D721Med (cell line): ENCODE data around the gene CERS2.

Experiments
- DNase-seq: peaks from one replicate; pipeline ENCODE4 v3.0.0; 2011; ENCODE audit warnings: low spot score; ENCODE audit not compliant: insufficient read length
- FAIRE-seq: peaks from 2 replicates; lab custom pipeline; 2011; peaks lifted over from hg19 to GRCh38; lab: Jason Lieb, UNC
- TF ChIP-seq, protein P1 (sequence below): IDR thresholded peaks from 2 replicates; pipeline ENCODE4 v1.5.1; 2012; ENCODE audit warnings: mild to moderate bottlenecking, control low read depth; ENCODE audit not compliant: insufficient read depth; ENCODE audit errors: missing control alignments

Gene CERS2

DNA sequence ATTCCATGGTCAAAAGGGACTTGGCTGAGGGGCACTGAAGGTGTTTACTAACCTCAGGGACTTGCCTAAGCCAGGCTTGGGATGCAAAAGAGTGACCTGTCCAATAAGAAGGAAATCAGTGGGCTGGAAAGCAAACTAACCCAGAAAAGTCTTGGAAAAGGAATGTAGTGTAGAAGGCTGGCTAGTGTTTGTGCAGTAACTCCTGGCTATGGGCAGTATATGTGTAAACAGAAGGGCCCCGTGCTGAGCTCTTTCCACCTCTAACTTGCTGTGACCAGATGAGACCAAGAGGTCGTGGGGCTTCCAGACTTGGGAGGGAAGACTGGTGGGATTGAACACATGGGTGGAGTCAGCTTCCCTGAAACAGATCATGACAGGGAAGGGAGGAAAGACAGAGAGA is 28.0 kb upstream of the CERS2 start:
- TF ChIP-seq, protein P1, sequence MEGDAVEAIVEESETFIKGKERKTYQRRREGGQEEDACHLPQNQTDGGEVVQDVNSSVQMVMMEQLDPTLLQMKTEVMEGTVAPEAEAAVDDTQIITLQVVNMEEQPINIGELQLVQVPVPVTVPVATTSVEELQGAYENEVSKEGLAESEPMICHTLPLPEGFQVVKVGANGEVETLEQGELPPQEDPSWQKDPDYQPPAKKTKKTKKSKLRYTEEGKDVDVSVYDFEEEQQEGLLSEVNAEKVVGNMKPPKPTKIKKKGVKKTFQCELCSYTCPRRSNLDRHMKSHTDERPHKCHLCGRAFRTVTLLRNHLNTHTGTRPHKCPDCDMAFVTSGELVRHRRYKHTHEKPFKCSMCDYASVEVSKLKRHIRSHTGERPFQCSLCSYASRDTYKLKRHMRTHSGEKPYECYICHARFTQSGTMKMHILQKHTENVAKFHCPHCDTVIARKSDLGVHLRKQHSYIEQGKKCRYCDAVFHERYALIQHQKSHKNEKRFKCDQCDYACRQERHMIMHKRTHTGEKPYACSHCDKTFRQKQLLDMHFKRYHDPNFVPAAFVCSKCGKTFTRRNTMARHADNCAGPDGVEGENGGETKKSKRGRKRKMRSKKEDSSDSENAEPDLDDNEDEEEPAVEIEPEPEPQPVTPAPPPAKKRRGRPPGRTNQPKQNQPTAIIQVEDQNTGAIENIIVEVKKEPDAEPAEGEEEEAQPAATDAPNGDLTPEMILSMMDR = no peak
- DNase-seq (no peak), FAIRE-seq (no peak)

DNA sequence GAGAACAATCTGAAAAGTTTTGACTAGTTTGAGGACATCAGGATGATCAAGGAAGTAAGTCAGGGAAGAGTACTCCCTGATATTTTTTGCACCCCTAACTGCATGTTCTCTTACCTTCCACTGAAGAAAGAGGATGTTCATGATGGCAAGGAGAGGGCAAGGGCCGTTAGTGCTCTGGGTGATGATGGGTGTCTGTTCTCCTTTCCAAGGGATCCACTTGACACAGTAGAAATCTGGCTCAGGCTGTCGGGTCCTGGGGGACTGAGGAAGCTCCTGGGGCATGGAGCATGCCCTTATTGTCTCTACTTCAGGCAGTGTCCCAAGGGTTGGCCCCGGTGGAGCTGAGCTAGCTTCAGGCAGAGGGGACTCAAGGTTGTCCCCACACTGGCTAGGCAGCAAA is 27.4 kb upstream of the CERS2 start:
- DNase-seq (no peak), FAIRE-seq (no peak)
- TF ChIP-seq, protein P1 = no peak

DNA sequence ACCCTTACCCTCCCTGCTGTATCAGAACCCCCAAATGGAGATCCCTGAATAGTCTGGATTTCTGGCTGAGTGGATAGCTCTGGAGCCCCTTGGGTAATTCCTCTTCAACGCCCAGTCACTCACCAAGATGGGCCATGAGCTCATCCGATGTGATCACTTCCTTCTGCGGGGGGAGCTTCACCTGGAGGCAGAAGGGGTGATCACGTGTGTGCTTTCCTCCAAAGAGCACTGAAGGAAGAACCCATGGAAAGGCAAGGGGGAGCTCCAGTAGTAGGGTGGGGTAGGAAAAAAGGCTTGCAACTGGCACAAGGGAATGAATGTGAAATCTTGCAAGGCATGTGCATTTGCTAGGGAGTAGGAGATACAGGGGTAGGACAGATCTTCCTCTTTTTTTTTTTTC is 27.0 kb upstream of the CERS2 start:
- no peak for FAIRE-seq
- TF ChIP-seq, protein P1 = no peak
- DNase-seq = no peak

DNA sequence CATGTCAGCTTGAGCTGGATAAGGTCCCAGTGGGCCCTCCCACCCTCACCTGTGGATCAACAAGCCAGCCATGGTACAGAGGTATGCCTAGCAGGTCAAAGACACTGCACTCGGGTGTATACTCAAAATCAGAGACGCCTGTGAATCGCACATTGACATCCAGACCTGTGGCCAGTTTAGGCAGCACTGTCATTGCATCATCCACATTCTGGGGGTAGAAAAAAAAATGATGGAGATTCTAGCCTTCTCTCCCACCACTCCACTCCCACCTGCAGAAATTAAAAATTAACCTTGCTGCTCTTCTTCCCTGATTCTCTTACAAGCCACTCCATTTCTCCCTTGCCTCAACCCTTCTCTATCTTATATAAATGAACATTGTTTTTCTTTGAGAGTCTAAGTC is 25.8 kb upstream of the CERS2 start:
- no peak for FAIRE-seq
- TF ChIP-seq, protein P1 = no peak

DNA sequence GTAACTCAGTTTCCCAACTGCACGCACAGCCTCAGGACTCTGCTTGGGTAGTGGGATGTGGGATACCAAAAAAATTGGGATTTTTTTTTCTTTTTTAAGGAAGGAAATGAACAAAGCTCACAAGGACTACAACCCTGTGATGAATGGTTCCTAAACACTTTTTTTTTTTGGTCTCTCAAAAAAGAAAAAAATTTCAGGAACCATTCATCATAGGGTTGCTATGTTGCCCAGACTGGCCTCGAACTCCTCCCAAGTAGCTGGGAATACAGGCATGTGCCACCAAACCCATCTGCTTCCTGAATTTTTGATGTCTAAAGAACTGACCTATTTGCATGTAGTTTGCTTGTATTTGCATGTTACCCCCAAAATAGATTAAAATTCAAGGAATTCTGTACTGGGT is 25.3 kb upstream of the CERS2 start:
- no peak for FAIRE-seq
- TF ChIP-seq, protein P1 = no peak

More for the DNA sequence above, 25.8 kb upstream of the CERS2 start:
- no peak for DNase-seq

DNA sequence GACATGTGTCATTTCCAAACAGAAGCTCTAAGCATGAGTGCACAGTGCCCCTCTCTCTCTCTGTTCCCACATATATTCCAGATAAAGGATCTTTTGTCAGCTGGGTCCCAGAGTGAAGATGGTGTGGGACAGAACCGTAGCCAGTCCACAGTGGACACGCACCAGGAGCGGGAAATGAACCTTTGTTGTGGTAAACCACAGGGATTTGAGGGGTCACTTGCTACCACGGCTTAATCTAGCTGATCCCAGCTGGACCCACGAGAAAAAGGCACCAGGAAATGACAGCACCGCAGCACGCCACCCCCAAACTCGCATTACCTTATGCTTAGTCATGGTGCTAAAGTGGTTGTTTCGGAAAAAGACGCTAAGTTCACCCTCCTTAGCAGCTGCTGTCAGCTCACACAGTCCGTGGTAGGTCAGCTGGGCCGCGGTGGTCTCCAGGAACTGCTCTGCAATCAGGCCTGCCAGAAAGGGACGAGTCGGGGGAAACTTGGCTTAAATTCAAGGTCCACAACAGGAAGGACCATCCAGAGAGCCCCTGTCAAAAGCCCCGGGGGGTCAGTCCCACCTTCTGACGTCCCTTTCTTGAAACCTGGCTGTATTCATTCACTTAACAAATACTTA is 24.5 kb upstream of the CERS2 start:
- FAIRE-seq = no peak
- DNase-seq = no peak
- TF ChIP-seq, protein P1 = no peak

More for the DNA sequence above, 25.3 kb upstream of the CERS2 start:
- no peak for DNase-seq

DNA sequence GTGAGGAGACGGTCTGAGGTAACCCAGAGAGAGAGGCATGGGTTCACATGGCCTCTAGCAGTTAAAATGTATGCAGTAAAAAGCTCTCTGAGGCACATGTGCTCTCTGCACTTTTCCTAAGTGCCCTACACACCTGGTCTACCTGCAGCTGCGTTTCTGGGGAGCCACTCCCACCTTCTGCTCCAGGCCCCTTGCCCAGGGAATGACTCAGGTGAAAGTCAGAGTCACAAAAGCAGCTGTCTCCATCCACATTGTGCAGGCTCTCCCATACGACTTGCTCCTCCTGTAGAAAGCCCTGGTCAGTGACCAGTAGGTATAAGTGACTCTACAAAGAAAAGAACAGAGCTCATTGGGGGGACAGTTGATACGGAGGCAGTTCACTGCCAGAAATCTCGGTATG is 23.3 kb upstream of the CERS2 start:
- no peak for FAIRE-seq
- DNase-seq = no peak
- TF ChIP-seq, protein P1 = no peak
